ENCODE results near the gene TTBK1.

DNA sequence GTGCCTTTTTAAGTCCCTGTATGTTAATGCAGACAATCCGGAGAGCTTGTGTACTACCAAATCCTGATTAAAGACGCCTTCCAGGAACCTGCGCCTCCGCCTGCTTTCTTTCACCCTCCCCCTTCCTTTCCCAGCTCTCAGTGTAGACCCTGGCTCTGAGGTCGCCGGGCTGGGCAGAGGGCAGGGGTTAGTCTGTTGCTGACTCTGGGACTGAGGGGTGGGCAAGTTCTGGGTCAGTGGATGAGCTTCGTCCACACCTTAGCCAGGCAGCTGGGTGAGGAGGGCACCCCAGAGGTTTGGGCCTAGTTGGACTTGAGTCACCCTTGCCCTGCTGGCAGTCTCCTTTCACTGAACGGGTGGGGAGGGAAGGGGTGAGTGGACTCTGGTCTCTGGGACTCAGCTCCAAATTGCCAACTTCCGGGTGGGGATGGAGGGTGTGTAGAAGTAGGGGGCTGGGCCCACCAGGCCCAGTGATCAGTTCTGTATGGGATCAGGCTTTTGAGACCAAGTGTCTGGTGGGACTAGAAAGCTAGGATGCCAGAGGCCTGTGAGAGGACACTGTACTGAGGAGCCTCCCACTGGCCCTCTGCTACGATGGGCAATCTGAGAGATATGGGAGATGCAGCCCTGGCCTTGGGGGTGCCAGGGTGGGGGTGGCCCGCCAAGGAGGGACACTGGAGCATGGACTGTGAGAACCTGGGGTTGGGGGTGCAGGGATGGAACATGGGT, 33.5 kb downstream of the TTBK1 start:
- TF ChIP-seq, protein P1, sequence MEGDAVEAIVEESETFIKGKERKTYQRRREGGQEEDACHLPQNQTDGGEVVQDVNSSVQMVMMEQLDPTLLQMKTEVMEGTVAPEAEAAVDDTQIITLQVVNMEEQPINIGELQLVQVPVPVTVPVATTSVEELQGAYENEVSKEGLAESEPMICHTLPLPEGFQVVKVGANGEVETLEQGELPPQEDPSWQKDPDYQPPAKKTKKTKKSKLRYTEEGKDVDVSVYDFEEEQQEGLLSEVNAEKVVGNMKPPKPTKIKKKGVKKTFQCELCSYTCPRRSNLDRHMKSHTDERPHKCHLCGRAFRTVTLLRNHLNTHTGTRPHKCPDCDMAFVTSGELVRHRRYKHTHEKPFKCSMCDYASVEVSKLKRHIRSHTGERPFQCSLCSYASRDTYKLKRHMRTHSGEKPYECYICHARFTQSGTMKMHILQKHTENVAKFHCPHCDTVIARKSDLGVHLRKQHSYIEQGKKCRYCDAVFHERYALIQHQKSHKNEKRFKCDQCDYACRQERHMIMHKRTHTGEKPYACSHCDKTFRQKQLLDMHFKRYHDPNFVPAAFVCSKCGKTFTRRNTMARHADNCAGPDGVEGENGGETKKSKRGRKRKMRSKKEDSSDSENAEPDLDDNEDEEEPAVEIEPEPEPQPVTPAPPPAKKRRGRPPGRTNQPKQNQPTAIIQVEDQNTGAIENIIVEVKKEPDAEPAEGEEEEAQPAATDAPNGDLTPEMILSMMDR (IDR thresholded peaks at IDR 0.05): no peak
- TF ChIP-seq POLR2A (IDR thresholded peaks at IDR 0.05): no peak
